NCI-H774 (cell line): ENCODE results near the gene DYRK1A.
"Not testable (repeated sequence)": the region's sequence is repeated elsewhere in the genome, so short reads cannot be mapped to it uniquely, and the experiment has no call there.

Experiments
- DNase-seq: peaks from one replicate; lab custom pipeline; 2025; lab: John Stamatoyannopoulos, UW

DYRK1A gene

DNA sequence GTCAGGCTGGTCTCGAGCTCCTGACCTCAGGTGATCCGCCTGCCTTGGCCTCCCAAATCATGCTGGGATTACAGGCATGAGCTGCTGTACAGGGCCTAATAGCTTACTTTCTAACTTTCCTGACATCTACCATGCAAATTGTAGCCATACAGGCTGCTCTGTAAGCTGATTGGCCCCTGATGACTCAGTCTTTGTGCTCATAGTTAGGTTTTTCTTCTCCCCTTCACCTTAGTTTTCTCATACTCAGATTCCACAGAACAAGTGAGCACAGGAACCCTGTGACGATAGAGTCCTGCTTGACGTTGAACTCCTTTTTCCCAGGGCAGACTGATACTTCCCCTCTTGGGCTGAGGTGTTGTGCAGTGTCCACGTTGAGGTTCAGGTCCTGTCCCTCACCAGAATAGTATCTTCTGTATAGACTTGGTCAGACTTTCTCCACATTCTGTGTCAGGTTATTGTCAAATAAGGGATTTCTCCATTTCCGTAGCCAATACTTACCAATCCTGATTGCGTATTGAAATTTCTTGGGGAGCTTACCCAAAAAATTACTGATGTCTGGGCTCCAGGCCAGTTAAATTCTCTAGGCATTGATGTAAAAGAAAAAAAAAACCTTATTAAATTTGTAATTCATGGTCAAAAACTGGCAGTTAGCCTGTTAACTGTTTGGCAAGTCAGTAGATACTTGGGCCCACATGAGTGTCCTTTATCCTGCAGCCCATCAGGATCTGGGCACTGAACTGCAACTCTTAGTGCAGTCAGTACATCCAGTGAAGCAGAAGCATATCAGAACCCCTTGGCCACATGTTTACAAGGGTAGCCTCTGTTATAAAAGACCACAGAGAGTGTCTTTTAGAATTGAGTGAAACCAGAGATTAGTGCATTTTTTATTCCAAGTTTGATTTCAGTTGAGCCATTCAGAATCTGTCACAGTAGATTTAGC, 118.2 kb downstream of the DYRK1A start:
- DNase-seq: no peak

DNA sequence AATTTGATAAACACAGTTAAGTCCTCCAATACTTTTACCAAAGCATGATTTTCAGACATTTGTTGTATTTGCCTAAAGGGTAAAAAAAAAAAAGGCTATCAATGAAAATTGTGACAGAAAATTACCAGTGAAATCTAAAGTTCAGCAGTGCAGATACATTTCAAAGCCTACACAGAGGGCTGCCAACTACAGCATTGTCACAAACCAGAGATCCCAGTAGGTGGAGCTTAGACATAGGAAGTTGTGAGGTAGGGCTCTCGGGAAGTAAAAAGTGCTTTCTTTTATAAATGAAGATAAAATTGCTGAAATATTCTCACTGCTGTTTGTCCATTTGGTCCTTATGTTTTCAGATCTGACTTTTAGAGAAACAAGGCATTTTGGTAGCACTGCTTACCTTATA, 123.0 kb downstream of the DYRK1A start:
- no peak for DNase-seq

DNA sequence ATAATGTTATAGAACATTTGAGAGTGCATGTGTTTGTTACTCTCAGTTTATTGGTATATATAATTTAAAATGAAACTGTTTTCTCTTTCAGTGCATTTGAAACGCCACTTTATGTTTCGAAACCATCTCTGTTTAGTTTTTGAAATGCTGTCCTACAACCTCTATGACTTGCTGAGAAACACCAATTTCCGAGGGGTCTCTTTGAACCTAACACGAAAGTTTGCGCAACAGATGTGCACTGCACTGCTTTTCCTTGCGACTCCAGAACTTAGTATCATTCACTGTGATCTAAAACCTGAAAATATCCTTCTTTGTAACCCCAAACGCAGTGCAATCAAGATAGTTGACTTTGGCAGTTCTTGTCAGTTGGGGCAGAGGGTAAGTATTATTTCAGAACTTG, 123.5 kb downstream of the DYRK1A start:
- no peak for DNase-seq

DNA sequence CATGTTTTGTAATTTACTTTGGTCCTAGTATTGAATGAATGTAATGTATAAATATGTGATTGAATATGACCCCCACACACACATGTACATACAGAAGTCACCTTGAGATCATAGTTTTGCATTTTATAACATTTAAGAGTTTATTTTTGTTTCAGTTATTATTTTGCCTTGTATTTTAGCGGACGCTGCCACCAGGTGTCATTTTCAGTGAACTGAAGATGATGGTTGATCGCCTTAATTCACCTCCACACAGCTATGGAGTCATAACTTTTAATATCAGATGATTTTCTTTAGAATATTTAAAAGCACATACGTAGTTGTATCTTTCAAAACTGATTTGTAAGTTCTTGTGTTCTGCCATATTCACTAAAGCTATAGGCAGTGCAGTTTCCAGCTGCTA, 130.4 kb downstream of the DYRK1A start:
- DNase-seq: no peak

DNA sequence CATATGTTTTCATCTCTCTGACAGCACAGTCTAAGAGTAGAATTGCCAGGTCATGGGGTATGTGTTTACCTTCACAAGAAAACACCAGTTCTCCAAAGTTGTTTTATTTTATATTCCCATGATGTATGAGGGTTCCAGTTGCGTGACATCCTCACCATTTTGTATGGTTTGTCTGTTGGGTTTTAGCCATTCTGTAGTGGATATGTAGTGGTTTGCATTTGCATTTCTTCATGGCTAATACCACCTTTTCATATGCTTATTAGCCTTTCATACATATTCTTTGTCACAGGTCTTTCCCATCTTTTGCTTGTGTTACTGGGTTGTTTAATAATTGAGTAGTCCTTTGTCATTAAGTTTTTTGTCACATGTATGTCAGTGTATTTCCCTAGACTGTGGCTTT, 132.1 kb downstream of the DYRK1A start:
- no peak for DNase-seq

DNA sequence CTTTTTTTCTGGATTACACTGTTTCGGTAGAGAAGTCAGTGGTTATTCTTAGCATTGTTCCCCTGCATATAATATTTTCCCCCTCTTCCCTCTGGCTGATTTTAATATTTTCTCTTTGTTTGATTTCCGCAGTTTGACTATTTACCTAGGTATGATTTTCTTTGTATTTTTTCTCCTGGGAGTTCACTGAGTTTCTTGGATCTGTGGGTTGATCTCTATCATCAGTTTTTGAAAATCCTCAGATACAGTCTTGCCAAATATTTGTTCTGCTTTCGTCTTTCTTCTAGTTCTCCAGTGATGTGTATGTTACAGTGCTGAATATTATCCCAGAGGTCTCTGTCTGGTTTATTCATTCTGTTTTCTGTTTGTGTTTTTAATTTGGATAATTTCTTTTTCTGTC, 136.4 kb downstream of the DYRK1A start:
- no peak for DNase-seq

DNA sequence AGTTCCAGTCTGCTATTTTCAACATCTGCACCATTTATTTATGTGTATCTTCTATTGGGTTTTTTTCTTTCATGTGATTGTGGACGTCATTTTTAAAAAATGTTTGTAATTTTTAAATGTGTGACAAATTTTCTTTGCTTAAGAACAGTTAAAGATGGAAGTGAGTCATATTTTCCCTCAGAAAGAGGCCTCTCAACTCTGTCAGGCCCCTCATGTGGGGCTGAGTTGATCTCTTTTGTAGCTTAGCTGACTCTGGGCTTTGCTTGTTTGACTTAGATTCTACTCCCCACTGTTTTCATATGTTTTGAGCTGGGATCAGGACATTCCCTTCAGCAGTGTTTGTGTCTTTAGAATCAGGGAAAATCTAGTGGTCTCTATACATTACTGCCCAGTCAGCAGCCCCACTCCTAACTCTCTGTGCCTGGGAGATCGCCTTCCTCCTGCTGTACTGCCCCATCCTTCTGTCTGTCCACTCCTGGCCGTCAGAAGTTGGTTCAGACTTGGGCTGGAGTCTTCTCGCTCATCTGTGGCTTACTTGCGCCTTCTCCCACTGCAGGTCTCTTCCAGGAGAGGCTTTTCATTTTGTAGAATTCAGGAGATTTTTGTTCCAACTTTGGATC, 137.4 kb downstream of the DYRK1A start:
- no peak for DNase-seq

DNA sequence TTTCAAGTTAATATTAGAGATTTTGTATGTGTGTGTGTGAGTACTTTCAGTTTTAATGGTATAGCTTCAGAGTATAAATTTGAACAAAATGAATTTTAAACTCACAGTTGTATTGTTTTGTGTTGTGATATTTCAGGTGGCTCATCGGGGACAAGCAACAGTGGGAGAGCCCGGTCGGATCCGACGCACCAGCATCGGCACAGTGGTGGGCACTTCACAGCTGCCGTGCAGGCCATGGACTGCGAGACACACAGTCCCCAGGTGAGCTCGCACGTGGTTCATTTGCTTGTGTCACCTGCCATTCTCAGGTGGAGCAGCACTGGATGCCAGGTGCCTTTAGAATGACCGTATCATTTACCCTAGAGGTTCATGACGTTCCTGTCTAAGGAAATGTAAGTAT, 139.4 kb downstream of the DYRK1A start:
- DNase-seq: no peak

DNA sequence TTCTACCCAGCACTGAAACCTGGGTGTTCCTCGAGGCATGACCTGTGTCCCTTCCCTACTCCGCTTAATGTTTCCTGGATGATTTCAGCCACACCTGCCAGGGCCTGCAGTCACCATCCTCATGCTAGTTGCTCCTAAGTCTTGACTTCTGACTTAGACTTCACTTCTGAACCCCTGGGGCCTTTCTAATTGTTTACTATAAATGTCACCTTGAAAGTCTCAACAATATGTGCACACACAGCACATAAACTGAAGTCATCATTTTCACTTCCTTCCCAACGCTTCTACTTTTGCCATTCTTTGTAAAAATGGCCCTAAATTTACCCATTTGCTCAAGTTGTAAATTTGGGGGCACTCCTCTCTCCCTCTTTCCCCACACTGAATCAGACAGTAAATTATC, 141.1 kb downstream of the DYRK1A start:
- no peak for DNase-seq

DNA sequence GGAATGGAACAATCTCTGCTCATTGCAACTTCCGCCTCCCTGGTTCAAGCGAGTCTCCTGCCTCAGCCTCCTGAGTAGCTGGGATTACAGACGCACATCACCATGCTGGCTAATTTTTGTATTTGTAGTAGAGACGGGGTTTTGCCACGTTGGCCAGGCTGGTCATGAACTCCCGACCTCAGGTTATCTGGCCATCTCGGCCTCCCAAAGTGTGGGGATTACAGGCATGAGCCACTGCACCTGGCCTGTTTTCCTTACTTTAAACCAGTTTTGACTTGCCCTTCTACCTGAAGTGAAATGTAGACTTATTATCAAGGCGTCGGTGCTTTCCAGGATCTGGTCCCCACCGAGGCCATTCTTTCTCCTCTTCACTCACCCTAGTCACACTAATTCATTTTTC, 141.8 kb downstream of the DYRK1A start:
- no peak for DNase-seq

DNA sequence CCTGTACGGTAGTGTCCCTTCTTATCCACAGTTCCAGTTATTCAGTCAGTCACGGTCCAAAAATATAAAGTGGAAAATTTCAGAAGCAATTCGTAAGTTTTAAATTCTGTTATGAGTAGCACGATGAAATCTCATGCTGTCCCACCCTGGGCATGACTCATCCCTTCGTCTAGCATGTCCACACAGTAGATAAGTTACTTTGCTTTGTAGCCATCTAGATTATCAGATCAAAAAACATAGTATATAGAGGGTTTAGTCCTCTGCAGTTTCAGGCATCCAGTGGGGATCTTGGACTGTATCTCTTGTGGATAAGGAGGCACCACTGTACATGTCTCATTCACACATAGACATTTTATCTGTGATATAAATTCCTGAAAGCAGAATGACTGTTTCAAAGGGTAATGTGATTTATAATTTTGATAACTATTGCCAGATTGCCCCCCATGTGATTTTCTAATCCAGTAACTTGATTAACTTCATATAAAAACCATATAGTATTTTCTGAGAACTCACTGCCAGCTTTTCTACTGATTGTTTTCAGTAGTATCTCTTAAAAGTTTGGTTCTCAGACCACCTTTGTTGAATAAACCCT, 143.3 kb downstream of the DYRK1A start:
- DNase-seq: no peak

DNA sequence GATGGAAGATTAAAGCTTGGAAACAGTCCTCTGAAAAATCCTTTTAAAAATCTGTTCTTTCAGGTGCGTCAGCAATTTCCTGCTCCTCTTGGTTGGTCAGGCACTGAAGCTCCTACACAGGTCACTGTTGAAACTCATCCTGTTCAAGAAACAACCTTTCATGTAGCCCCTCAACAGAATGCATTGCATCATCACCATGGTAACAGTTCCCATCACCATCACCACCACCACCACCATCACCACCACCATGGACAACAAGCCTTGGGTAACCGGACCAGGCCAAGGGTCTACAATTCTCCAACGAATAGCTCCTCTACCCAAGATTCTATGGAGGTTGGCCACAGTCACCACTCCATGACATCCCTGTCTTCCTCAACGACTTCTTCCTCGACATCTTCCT, 145.3 kb downstream of the DYRK1A start:
- no peak for DNase-seq

DNA sequence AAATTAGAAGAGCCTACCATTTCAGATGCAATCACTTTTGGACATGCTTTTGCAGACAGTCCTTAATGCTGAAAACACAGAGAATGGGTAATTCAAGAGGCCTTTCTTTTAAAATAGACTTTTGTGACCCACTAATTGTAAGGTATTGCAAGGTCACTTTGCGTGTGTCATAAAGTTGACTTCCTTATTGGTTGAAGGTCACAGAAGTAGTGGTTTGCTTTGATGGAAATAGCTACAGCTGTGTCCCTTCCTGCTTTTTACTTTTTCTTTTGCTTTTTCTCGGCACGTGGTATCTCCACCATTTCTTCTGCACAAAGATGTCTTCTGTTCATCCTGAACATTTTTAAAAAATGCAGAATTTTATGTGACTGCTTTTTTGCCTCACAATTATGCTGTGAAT, 146.8 kb downstream of the DYRK1A start:
- DNase-seq: no peak

DNA sequence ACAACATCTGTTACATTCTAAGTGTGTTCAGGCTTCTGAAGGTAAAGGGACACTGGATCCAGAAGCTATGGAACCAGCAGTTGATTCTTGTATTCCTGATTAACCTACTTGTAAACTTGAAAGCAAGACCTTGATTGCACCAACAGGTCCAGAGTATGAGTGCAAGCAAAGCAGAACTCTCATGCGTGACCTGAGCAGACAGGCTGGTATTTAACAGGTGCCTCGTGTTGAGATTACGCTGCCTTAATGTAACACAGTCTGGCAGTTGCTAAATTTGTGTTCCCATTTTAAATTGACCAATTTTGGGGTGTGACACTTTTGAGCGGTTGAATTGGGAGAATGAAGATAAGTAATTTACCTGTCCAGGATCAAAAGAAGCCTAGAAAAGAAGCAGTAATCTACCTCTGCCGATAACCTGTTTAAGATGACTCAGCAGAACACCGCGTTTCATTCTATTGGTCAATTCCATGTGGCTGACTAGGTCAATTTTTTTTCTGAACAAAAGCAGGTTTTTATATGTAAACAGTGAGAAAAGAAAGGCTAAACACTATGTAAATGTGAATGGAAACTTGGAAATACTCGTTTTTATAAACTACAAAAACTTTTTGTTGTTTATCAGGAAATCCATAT, 147.6 kb downstream of the DYRK1A start:
- no peak for DNase-seq

DNA sequence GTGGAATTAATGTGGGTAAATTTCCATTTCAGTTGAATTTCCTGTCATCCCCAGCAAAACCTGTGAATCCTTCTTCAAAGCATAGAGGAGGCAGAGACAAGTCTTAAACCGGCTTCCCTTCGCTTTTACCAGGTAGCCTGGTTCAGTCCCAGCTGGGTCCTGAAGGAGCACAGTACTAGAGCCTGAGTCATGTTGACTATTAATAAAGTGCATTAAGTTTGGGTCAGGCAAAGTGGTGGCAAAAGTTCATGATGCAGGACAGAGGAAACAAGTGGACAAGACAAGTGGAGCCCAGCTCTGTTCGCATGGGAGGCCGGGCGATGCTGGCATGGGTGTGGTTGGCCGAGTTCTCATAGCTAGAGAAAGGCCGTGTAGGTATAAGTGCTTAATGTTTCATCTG, 150.4 kb downstream of the DYRK1A start:
- DNase-seq: no peak

DNA sequence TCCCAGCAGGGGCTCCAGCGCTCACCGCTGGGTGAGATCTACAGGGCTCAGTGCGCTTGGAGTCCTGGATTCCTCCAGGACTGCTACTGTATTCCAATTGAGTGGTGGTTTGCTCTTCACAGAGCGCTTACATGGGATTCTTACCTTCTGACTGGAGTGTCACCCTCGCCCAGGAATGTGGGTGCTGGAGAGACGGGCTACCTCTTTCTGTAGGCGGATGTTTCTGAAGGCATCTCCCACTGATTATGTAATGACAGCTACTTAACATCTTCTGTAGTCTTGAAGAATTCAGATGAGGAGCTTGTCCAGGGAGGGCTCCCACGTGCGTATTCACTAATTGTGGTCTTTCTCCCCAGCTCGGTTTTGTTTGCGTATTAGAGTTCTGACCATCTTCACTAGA, 154.2 kb downstream of the DYRK1A start:
- no peak for DNase-seq

DNA sequence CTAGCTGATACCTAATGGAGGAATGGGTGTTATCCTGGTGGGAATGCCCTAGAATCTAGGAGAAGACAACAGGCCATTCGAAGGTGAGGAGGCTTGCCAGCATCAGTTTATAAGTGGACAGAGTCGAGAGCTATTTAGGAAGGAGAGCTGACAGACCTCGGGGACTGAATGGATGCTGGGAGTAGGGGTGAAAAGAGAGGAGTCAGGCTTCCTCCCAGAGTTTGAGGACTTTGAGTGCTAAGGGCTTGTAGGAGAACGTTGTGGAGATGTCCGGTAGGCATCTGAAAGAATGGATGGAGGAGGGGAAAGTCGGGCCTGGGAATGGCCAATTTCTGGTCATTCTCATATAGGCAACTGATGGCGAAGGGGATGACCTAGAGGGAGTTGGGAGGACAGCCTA, 155.1 kb downstream of the DYRK1A start:
- no peak for DNase-seq

DNA sequence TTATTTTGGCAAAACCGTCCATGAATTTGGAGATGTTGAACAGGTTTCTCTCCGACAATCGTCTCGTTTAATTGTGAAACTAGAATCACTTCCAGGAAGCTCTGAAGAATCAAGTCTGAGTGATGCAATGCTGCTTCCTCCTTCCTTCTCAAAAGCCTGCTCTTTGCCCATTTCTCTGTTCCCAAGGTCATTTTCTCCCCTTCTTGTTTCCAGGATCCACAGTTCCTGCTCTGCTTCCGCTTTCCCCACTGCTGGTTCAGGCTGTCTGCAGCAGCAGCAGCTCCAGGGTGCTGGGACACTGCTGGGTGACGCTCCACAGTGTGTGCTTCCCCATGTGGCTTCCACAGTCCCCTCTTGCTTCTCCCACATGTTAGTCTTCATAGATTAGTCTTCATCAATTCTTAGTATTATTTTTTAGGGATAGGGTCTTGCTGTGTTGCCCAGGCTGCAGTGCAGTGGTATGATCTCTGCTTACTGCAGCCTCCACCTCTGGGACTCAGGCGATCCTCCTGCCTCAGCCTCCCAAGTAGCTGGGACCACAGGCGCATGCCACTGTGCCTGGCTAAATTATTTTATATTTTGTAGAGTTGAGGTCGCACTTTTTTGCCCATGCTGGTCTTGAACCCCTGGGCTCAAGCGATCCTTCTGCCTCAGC, 156.2 kb downstream of the DYRK1A start:
- DNase-seq: no peak

DNA sequence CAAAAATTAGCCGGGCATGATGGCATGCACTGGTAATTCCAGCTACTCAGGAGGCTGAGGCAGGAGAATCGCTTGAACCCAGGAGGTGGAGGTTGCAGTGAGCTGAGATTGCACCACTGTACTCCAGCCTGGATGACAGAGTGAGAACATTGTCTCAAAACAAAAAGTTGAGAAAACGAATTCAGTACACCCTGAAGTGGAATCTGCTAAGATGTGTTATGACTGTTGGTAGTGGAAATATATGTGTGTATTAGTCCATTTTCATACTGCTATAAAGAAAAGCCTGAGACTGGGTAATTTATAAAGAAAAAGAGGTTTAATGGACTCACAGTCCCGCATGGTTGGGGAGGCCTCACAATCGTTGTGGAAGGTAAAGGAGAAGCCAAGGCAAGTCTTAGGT, 158.4 kb downstream of the DYRK1A start:
- not testable (repeated sequence) for DNase-seq

DNA sequence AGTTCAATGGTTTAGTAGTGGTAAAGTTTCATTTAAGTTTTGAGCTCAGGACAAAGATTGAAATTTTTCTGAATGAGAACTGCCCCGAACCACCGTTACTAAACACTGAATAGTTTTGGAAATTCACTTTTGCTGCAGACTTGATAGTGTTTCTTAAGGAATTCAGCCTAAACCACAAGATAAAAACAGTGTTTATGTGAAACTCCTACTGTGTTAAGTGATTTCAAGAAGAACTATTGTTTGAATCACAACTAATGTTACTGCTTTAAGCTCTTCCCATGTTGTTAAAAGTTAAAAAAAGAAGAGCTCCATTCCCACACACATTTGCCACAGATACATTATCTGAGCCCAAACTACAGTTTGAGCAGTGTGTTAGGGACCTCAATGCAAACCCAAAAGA, 159.2 kb downstream of the DYRK1A start:
- no peak for DNase-seq

DNA sequence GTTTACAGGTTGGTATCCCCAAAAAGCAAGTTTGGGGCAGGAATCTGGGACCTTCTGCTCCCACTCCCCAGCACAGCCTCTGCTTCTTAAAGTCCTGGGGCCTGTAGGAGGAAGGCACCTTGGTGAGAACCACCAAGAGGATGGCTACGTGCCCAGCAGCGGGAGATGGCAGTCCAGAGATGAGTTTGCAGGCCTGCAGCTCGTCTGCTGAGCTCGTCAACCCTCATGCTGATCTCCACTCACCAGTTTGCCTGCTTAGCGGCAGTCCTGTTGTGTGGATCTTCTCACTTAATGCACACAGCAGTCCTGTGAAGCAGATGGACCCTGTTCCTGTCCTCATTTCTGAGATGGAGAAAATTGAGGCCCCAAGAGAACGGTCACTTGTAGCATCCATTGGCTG, 160.5 kb downstream of the DYRK1A start:
- DNase-seq: no peak

DNA sequence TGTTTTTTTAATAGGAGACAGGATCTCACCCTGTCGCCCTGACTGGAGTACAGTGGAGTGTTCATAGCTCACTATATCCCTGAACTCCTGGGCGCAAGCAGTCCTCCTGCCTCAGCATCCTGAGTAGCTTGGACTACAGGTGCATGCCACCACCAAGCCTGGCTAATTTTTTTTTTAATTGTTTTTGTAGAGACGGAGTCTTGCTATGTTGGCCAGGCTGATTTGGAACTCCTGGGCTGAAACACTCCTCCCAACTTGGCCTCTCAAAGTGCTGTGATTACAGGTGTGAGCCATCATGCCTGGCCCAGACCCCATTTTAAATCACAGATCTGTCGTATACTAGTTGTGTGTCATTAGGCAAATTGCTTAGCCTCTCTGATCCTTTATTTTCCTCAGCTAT, 161.1 kb downstream of the DYRK1A start:
- no peak for DNase-seq
